Memory B cell (primary cell): ENCODE data around the gene GRPEL2.
"Not testable (repeated sequence)": the region's sequence is repeated elsewhere in the genome, so short reads cannot be mapped to it uniquely, and the experiment has no call there.

ENCODE experiments used
- ATAC-seq: fragments of 150-1000 bp; cut with Tn5 transposase; 2 replicates; pipeline ENCODE4 v1.10.0; 2021; ENCODE audit warnings: low read depth, mild to moderate bottlenecking, moderate library complexity
- DNase-seq, 2 donors: peaks; one replicate each; pipeline ENCODE4 v3.0.0; 2022; ENCODE audit warnings: low spot score in 2 of 2
- H3K27ac Mint-ChIP-seq: one replicate; pipeline ENCODE4 v1.8.0; 2022; ENCODE audit warnings: mild to moderate bottlenecking, moderate library complexity, mixed read lengths
- H3K27me3 Mint-ChIP-seq: one replicate; pipeline ENCODE4 v1.8.0; 2022; ENCODE audit warnings: mixed read lengths
- H3K36me3 Mint-ChIP-seq: one replicate; pipeline ENCODE4 v1.8.0; 2022; ENCODE audit warnings: mild to moderate bottlenecking, mixed read lengths
- H3K4me1 Mint-ChIP-seq: one replicate; pipeline ENCODE4 v1.8.0; 2022; ENCODE audit warnings: mixed read lengths
- H3K4me3 Mint-ChIP-seq: one replicate; pipeline ENCODE4 v1.8.0; 2022; ENCODE audit warnings: mild to moderate bottlenecking, moderate library complexity, mixed read lengths
- H3K9me3 Mint-ChIP-seq: one replicate; pipeline ENCODE4 v1.8.0; 2022; ENCODE audit warnings: mixed read lengths

The GRPEL2 gene

DNA sequence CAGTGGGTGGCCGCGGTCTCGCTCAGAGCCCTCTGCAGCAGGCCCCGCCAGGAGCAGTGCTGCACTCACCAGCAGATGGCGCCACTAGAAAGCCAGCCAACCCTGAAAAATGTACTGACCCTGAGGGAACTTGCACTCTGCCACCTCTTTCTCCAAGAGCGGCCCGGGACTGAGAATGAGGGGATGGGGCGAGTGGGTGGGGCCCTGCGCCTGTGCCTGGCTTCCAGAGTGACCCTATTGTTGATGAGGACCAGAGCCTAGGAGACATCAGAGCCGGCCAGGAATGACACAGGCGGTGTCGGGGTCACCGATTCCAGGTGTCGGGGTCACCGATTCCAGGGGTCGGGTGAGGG is 36.7 kb downstream of the GRPEL2 start:
- H3K36me3 Mint-ChIP-seq, result peaks cover 2% of the 10 kb centered on the region
- H3K27me3 Mint-ChIP-seq, result no peaks in the 10 kb centered on the region
- ATAC-seq, result peak; percentile 89
- H3K9me3 Mint-ChIP-seq, result no peaks in the 10 kb centered on the region
- H3K4me3 Mint-ChIP-seq, result no peak overlapping the region
- H3K4me1 Mint-ChIP-seq, result peaks cover 4% of the 10 kb centered on the region
- peak; percentile 63 to 76 for DNase-seq
- no peak overlapping the region for H3K27ac Mint-ChIP-seq

GRCh38 chr5:149382517-149383220 is 37.4 kb downstream of the GRPEL2 start:
- Mint-ChIP-seq H3K4me1 (peaks cover 4% of the 10 kb centered on the region), H3K36me3 (no peaks in the 10 kb centered on the region), H3K27ac (no peak overlapping the region), H3K27me3 (no peaks in the 10 kb centered on the region), H3K9me3 (no peaks in the 10 kb centered on the region), H3K4me3 (no peak overlapping the region)
- ATAC-seq, result no peak
- no peak for DNase-seq

DNA sequence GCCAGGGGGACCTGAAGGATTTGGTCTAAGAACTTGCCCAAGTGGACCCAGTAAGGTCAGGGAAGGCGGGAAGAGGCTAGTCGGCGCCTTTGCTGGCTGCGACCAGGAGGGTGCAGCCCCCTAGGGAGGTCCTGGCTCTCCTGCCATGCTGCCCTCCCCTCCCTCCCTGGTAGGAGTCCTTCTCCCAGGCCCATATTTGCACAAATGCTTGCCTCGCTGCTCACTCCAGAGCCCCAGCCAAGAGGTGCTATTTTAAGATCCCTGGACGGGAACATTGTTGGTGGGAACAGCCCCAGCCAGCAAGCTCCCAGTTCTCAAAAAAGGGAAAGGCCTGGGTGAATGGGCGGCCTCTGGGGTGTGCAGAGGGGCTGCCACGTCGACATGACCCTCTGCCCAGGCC is 38.1 kb downstream of the GRPEL2 start:
- Mint-ChIP-seq H3K4me1 (peaks cover 4% of the 10 kb centered on the region), H3K4me3 (no peak overlapping the region), H3K9me3 (no peaks in the 10 kb centered on the region), H3K27ac (no peak overlapping the region), H3K36me3 (no peaks in the 10 kb centered on the region), H3K27me3 (no peaks in the 10 kb centered on the region)
- no peak for ATAC-seq
- no peak for DNase-seq

DNA sequence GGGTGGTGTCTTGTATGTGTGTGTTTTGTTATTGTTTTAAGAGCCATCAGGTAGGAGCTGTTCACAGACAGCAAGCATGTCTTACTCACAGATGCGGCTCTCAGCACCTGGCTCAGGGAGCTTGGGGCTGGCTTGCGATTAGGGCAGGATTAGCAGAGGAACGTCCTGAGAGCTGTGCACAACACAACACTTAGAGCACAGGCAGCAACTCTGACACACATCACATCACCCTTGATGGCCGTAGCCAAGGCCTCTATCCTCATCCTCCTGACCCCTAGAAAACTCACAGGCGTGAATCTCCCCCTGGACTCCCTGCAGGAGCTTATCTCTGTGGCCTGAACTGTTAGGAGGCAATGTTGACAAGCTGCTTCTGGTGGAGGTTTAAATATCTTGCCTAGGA is 40.9 kb downstream of the GRPEL2 start:
- no peak overlapping the region for H3K27ac Mint-ChIP-seq
- DNase-seq (no peak), ATAC-seq (no peak)
- H3K9me3 Mint-ChIP-seq, result no peaks in the 10 kb centered on the region
- H3K36me3 Mint-ChIP-seq, result no peaks in the 10 kb centered on the region
- no peak overlapping the region for H3K4me3 Mint-ChIP-seq
- no peaks in the 10 kb centered on the region for H3K27me3 Mint-ChIP-seq
- H3K4me1 Mint-ChIP-seq, result peaks cover 4% of the 10 kb centered on the region

- no peak overlapping the region for H3K27ac Mint-ChIP-seq
- no peaks in the 10 kb centered on the region for H3K27me3 Mint-ChIP-seq
- no peak overlapping the region for H3K4me3 Mint-ChIP-seq
- H3K36me3 Mint-ChIP-seq, result no peaks in the 10 kb centered on the region
- H3K4me1 Mint-ChIP-seq, result no peaks in the 10 kb centered on the region
- no peak for DNase-seq
- ATAC-seq, result no peak
- no peaks in the 10 kb centered on the region for H3K9me3 Mint-ChIP-seq
These were observed 41.9 kb downstream of the GRPEL2 start for GRCh38 chr5:149387081-149387631.

- H3K4me1 Mint-ChIP-seq, result no peaks in the 10 kb centered on the region
- H3K4me3 Mint-ChIP-seq, result no peak overlapping the region
- no peaks in the 10 kb centered on the region for H3K9me3 Mint-ChIP-seq
- DNase-seq, result no peak
- ATAC-seq, result no peak
- H3K27ac Mint-ChIP-seq, result no peak overlapping the region
- H3K36me3 Mint-ChIP-seq, result no peaks in the 10 kb centered on the region
- no peaks in the 10 kb centered on the region for H3K27me3 Mint-ChIP-seq
These were observed 42.7 kb downstream of the GRPEL2 start for GRCh38 chr5:149387982-149388381.

DNA sequence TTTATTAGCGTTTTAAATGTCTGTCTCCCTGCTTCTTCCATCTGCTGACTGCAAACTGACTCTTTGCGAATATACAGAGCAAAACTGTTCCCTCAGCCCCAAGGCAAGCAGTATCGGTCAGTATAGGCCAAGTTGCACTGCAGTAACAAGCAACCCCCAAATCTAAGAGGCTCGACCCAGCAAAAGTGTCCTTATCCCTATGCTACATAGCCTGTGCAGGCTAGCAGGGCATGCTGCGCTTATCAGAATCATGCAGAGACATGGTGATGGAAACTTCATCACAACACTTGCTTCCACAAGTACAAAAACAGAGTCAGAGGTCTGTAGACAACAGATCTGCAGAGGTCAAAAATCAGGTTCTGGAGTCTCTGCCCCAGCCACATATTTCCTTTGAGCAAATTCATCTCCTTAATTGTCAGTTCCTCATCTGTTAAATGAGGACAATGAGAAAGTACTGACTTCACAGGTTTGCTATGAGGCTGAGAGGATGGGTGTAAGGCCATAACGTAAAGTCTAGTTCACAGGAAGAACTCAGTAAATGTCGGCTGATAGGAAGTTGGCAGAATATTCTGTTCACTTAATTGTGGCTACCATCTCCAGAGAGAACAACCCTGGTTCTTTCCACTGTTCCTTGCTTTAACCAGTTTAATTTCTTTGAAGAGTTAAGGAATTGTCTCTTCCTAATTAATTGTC is 43.3 kb downstream of the GRPEL2 start:
- Mint-ChIP-seq H3K27me3 (no peaks in the 10 kb centered on the region), H3K36me3 (no peaks in the 10 kb centered on the region), H3K4me1 (no peaks in the 10 kb centered on the region), H3K4me3 (no peak overlapping the region), H3K9me3 (no peaks in the 10 kb centered on the region), H3K27ac (no peak overlapping the region)
- ATAC-seq (no peak), DNase-seq (no peak)

- no peaks in the 10 kb centered on the region for H3K4me1 Mint-ChIP-seq
- ATAC-seq (no peak), DNase-seq (no peak)
- no peaks in the 10 kb centered on the region for H3K27me3 Mint-ChIP-seq
- H3K4me3 Mint-ChIP-seq, result no peak overlapping the region
- no peak overlapping the region for H3K27ac Mint-ChIP-seq
- no peaks in the 10 kb centered on the region for H3K36me3 Mint-ChIP-seq
- no peaks in the 10 kb centered on the region for H3K9me3 Mint-ChIP-seq
These were observed 44.5 kb downstream of the GRPEL2 start for GRCh38 chr5:149389552-149390495.

DNA sequence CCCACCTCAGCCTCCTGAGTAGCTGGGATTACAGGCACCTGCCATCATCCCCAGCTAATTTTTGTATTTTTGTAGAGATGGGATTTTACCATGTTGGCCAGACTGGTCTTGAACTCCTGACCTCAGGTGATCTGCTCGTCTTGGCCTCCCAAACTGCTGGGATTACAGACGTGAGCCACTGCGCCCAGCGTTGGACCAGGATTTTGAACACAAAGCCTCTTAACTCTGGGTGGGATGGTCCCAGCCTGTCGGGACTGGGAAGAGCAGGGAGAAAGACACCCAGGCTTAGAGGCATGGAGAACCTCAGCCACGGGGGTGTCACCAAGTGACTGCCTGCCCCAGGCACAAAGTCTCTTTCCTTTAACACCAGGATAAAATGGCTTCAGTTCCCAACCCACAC is 45.8 kb downstream of the GRPEL2 start:
- H3K36me3 Mint-ChIP-seq, H3K27me3 Mint-ChIP-seq, H3K4me1 Mint-ChIP-seq, H3K4me3 Mint-ChIP-seq, ATAC-seq, DNase-seq, H3K9me3 Mint-ChIP-seq, H3K27ac Mint-ChIP-seq: not testable (repeated sequence)

DNA sequence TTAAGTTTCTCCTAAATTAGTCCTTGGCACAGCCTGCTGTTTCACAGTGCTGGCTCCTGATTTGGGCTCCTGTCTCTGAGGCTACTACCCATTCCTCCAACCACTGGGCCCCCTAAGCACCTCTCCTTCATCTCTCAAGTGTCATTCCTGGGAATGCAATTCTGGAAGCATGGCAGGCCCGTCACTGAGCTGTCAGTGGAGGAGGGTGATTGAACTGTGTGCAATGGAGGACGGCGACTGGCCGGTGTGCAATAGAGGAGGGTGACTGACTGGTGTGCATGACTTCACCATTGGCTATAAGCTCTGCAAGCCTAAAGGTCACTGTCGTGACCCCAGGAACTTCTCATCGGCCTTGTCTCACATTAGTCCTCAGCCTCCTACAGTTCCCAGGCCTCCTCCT is 46.2 kb downstream of the GRPEL2 start:
- DNase-seq (no peak), ATAC-seq (no peak)
- Mint-ChIP-seq H3K4me3 (no peak overlapping the region), H3K9me3 (no peaks in the 10 kb centered on the region), H3K27ac (no peak overlapping the region), H3K36me3 (no peaks in the 10 kb centered on the region), H3K4me1 (no peaks in the 10 kb centered on the region), H3K27me3 (no peaks in the 10 kb centered on the region)

- Mint-ChIP-seq H3K27me3 (peaks cover 1% of the 10 kb centered on the region), H3K27ac (no peak overlapping the region), H3K36me3 (no peaks in the 10 kb centered on the region), H3K9me3 (no peaks in the 10 kb centered on the region), H3K4me1 (no peaks in the 10 kb centered on the region), H3K4me3 (no peak overlapping the region)
- ATAC-seq (no peak), DNase-seq (no peak)
These were observed 47.4 kb downstream of the GRPEL2 start for GRCh38 chr5:149392718-149393117.

- H3K4me1 Mint-ChIP-seq, H3K27me3 Mint-ChIP-seq, ATAC-seq, H3K9me3 Mint-ChIP-seq, DNase-seq, H3K4me3 Mint-ChIP-seq, H3K36me3 Mint-ChIP-seq, H3K27ac Mint-ChIP-seq: not testable (repeated sequence)
These were observed 49.7 kb downstream of the GRPEL2 start for GRCh38 chr5:149394996-149395395.

DNA sequence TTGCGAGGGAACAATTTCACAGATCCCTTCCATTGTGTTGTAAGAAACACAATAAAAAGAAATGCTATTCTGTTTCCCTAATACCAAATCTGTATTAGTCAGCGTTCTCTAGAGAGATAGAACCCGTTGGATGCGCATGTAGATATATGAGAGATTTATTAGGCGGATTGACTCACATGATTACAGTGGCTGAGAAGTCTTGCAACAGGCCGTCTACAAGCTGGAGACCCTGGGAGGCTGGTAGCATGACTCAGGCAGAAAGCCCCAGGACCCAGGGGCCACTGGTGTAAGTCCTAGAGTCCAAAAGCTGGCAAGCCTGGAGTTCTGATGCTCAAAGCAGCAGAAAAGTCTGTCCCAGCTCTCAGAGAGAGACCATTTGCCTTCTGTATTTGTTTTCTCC is 52.2 kb downstream of the GRPEL2 start:
- Mint-ChIP-seq H3K27ac (no peak overlapping the region), H3K27me3 (peaks cover 9% of the 10 kb centered on the region), H3K4me1 (no peaks in the 10 kb centered on the region), H3K36me3 (no peaks in the 10 kb centered on the region), H3K9me3 (no peaks in the 10 kb centered on the region), H3K4me3 (no peak overlapping the region)
- DNase-seq (no peak), ATAC-seq (no peak)

- DNase-seq, H3K4me3 Mint-ChIP-seq, H3K4me1 Mint-ChIP-seq, H3K27me3 Mint-ChIP-seq, ATAC-seq, H3K9me3 Mint-ChIP-seq, H3K36me3 Mint-ChIP-seq, H3K27ac Mint-ChIP-seq: not testable (repeated sequence)
These were observed 53.5 kb downstream of the GRPEL2 start for GRCh38 chr5:149398747-149399266.
